Measurements from ENCODE around the gene CPNE7.

- TF ChIP-seq CTCF (IDR thresholded peaks at IDR 0.05) (no peak), POLR2AphosphoS5 (IDR thresholded peaks at IDR 0.05) (no peak), POLR2A (IDR thresholded peaks at IDR 0.05) (no peak), EP300 (IDR thresholded peaks at IDR 0.05) (no peak)
These were observed 23.2 kb upstream of the CPNE7 start for GRCh38 chr16:89552329-89552728.
